Bronchial epithelial cell (primary cell): ENCODE data around the gene ZCCHC12. TPM values are rescaled to one million over a fixed set of nuclear protein-coding genes. Genes with fewer than 3 reads are reported as not detected.

ENCODE experiments used
- DNase-seq: peaks from one replicate; pipeline ENCODE4 v3.0.0-alpha.2; 2010; ENCODE audit warnings: low read depth
- FAIRE-seq: peaks from 2 replicates; lab custom pipeline; 2011; peaks lifted over from hg19 to GRCh38; lab: Jason Lieb, UNC
- H3K27me3 ChIP-seq: 2 replicates; pipeline ENCODE4 v1.5.1; 2011; ENCODE audit warnings: low read length; ENCODE audit not compliant: control insufficient read depth, insufficient read depth
- H3K36me3 ChIP-seq: 2 replicates; pipeline ENCODE4 v1.5.1; 2011; ENCODE audit warnings: low read length; ENCODE audit not compliant: control insufficient read depth, insufficient read depth
- H3K4me3 ChIP-seq: 2 replicates; pipeline ENCODE4 v1.5.1; 2011; ENCODE audit warnings: mild to moderate bottlenecking, low read depth, low read length, control low read depth
- total RNA-seq: library from RNA; depleted of rRNA; stranded (reverse); fragments of >200 nt; gene quantifications from 2 replicates; pipeline ENCODE4 v1.2.1, GENCODE V29; 2014
- TF ChIP-seq, protein P1 (sequence below): IDR thresholded peaks from 2 replicates; pipeline ENCODE4 v1.5.1; 2011; ENCODE audit warnings: mild to moderate bottlenecking, moderate library complexity, low read length, control low read depth, inconsistent platforms; ENCODE audit not compliant: insufficient read depth, severe bottlenecking

The ZCCHC12 gene
- total RNA-seq, 1 donor from 2014 or later, result under 0.01 TPM

- no peaks in the 10 kb centered on the region for H3K27me3 ChIP-seq
- no peaks in the 10 kb centered on the region for H3K36me3 ChIP-seq
- H3K4me3 ChIP-seq, result no peak overlapping the region
- FAIRE-seq (no peak), DNase-seq (peak; percentile 33)
- TF ChIP-seq, protein P1, sequence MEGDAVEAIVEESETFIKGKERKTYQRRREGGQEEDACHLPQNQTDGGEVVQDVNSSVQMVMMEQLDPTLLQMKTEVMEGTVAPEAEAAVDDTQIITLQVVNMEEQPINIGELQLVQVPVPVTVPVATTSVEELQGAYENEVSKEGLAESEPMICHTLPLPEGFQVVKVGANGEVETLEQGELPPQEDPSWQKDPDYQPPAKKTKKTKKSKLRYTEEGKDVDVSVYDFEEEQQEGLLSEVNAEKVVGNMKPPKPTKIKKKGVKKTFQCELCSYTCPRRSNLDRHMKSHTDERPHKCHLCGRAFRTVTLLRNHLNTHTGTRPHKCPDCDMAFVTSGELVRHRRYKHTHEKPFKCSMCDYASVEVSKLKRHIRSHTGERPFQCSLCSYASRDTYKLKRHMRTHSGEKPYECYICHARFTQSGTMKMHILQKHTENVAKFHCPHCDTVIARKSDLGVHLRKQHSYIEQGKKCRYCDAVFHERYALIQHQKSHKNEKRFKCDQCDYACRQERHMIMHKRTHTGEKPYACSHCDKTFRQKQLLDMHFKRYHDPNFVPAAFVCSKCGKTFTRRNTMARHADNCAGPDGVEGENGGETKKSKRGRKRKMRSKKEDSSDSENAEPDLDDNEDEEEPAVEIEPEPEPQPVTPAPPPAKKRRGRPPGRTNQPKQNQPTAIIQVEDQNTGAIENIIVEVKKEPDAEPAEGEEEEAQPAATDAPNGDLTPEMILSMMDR, result peak; percentile 42
Measured at GRCh38 chrX:118847676-118848075, 24.1 kb downstream of the ZCCHC12 start.

DNA sequence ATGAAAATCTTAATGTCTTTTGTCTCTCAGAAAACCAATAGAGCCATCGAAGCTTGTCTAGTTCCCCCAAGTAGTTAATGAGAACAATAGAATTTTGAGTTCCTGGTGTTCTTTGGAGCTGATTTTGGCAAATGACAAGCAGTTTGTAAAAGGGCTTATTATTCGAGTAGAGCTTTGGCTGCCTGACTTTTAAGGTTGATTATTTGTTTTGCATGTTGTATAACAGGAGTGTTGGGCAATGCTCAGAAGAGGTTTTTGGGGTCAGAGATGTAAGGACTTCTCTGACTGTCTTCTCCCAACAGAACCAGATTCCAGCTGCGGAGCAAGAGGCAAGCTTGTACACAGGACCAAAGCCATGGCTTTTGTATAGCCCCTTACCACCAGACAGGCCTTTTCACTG is 30.0 kb downstream of the ZCCHC12 start:
- DNase-seq (no peak), FAIRE-seq (no peak)

GRCh38 chrX:118855681-118856310 is 32.2 kb downstream of the ZCCHC12 start:
- DNase-seq (no peak), FAIRE-seq (no peak)
- TF ChIP-seq, protein P1, result no peak
- H3K27me3 ChIP-seq, result peaks cover 2% of the 10 kb centered on the region
- no peak overlapping the region for H3K4me3 ChIP-seq
- no peaks in the 10 kb centered on the region for H3K36me3 ChIP-seq

More for the DNA sequence above, 30.0 kb downstream of the ZCCHC12 start:
- no peak overlapping the region for H3K4me3 ChIP-seq
- TF ChIP-seq, protein P1, result no peak
- H3K27me3 ChIP-seq, result peaks cover 2% of the 10 kb centered on the region
- H3K36me3 ChIP-seq, result no peaks in the 10 kb centered on the region

DNA sequence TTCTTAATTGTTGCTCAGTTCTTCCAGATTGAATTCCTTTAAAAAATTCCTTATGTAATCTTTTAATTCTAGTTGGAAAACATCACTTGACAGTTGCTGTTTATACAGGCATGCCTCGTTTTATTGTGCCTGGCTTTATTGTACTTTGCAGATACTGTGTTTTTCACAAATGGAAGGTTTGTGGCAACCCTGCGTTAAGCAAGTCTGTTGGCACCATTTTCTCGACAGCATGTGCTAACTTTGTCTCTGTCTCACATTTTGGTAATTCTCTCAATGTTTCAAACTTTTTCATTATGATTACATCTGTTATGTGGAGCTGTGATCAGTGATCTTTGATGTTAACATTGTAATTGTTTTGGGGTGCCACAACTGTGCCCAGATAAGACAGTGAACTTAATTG is 33.4 kb downstream of the ZCCHC12 start:
- Histone ChIP-seq H3K4me3 (no peak overlapping the region), H3K27me3 (peaks cover 2% of the 10 kb centered on the region), H3K36me3 (no peaks in the 10 kb centered on the region)
- DNase-seq, result no peak
- no peak for FAIRE-seq
- TF ChIP-seq, protein P1, result no peak

GRCh38 chrX:118861338-118861737 is 37.7 kb downstream of the ZCCHC12 start:
- Histone ChIP-seq H3K27me3 (no peaks in the 10 kb centered on the region), H3K36me3 (no peaks in the 10 kb centered on the region), H3K4me3 (no peak overlapping the region)
- TF ChIP-seq, protein P1, result no peak
- FAIRE-seq, result no peak
- DNase-seq, result no peak

GRCh38 chrX:118862091-118862490 is 38.5 kb downstream of the ZCCHC12 start:
- TF ChIP-seq, protein P1, result no peak
- FAIRE-seq (no peak), DNase-seq (no peak)
- Histone ChIP-seq H3K4me3 (no peak overlapping the region), H3K27me3 (no peaks in the 10 kb centered on the region), H3K36me3 (no peaks in the 10 kb centered on the region)
